Fibroblast of mammary gland (primary cell): ENCODE data around the gene OTOGL.
A peak's percentile ranks its signal among the peaks of the same experiment; 100 is the strongest.

Experiments
- DNase-seq: peaks from one replicate; pipeline ENCODE4 v3.0.0-alpha.2; 2010; ENCODE audit warnings: low read depth
- H3K4me3 ChIP-seq: 2 replicates; pipeline ENCODE4 v1.5.1; 2011; ENCODE audit warnings: low read depth, mild to moderate bottlenecking, low read length, moderate library complexity; ENCODE audit not compliant: control insufficient read depth
- TF ChIP-seq, protein P1 (sequence below): conservative IDR thresholded peaks from 2 replicates; pipeline ENCODE4 v1.5.1; 2011; ENCODE audit warnings: low read depth, low read length, inconsistent platforms; ENCODE audit not compliant: control insufficient read depth, insufficient read depth

The OTOGL gene

DNA sequence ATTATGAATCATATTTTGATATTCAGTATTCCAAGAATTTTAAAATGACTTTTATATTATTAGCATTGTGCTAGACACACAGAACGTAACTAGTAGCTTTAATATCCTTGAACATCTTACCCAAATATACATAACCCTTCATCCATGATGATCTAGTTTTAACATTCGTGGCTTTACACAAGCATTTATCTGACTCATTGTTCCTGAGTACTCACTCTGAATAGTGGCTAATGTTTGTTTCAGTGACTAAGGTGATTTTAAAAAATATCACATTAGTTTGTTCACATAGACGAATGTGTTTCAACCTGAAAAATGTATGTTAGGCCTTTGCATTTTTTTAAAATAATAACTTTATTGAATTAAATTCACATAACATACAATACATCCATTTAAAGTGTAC is 264.7 kb downstream of the OTOGL start:
- TF ChIP-seq, protein P1, sequence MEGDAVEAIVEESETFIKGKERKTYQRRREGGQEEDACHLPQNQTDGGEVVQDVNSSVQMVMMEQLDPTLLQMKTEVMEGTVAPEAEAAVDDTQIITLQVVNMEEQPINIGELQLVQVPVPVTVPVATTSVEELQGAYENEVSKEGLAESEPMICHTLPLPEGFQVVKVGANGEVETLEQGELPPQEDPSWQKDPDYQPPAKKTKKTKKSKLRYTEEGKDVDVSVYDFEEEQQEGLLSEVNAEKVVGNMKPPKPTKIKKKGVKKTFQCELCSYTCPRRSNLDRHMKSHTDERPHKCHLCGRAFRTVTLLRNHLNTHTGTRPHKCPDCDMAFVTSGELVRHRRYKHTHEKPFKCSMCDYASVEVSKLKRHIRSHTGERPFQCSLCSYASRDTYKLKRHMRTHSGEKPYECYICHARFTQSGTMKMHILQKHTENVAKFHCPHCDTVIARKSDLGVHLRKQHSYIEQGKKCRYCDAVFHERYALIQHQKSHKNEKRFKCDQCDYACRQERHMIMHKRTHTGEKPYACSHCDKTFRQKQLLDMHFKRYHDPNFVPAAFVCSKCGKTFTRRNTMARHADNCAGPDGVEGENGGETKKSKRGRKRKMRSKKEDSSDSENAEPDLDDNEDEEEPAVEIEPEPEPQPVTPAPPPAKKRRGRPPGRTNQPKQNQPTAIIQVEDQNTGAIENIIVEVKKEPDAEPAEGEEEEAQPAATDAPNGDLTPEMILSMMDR: no peak
- peak; percentile 6 for DNase-seq
- H3K4me3 ChIP-seq: no peak overlapping the region

DNA sequence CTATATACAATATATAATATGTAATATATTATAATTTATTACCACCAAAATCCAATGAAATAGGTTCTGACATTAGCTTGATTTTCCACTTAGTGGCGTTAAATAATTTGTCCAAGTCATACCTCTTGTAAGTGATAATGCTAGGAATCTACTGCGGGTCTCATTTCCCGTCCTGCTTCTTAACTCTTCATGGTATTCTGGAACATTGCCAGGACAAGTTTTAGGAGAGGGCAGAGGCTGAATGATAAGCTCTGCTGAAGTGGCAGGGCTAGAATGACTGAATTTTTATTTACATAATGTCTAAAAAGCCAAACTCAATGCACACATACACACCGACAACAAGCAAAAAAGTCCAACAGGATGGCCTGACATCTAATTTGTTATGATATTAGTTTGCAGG is 274.3 kb downstream of the OTOGL start:
- H3K4me3 ChIP-seq: no peak overlapping the region
- TF ChIP-seq, protein P1: no peak
- DNase-seq: no peak

DNA sequence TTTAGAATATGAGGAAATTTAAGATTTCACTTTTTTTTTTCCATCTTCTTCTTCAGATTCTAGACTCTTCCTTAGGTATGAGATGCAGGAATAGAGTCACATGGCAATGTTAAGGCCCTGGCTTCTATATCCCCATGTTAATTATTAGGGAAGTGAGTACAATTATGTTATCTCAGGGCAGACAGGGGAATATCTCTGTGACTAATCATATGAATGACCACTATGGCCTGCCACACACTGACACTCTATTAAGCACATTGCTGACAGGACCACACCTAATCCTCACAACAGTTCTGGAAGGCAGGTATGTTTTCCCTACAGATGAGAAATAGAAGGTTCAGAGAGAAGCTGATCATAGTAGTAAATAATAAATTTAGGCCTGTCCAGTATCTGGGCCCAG is 275.3 kb downstream of the OTOGL start:
- no peak for DNase-seq
- TF ChIP-seq, protein P1: no peak
- no peak overlapping the region for H3K4me3 ChIP-seq

DNA sequence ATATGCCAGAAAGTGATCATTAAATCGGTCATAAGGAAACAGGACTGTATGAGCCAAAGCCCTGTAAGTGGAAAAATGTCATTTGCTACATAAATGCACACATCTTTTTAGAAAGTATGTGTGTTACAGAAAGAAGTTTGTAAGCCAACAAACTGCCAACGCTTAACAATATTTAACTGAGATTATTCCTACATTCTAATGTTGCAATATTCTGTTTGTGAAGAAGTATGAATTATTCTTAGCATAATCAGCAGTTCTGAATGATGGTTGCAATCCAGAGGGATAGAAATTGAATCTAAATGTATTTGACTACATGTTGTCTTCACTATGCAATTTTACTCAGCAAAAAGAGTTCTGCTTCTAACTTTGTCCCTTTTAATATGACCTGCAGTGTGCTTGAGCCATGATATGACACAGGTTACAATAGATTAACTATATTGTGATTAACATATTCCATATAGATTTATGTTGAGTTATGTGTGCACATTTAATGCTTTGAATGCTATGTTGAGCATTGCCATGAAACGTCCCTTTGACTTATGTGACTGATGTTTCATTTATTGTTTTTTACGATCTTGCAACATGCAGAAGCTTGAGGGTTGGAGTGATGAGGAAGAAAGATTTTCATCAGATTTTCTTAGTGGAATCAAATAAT is 277.9 kb downstream of the OTOGL start:
- H3K4me3 ChIP-seq: no peak overlapping the region
- DNase-seq: no peak
- TF ChIP-seq, protein P1: no peak

DNA sequence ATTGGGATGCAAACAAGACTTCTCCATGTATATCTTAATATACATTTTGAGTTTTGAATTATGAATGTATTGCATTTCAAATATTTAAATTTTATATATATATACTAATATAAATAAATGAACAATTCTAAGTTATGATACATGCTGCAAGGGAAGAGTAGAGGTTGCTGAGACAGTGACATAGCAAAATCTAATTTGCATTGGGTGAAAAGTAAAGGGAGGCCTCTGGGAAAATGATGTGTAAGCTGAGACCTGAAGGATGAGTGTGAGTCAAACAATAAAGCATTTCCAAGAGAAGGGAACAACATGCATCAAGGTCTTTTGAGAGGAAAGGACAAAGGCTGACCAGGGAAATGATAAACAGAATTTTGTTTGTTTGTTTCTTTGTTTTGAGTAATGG is 281.8 kb downstream of the OTOGL start:
- peak; percentile 13 for DNase-seq
- H3K4me3 ChIP-seq: no peak overlapping the region
- TF ChIP-seq, protein P1: no peak

DNA sequence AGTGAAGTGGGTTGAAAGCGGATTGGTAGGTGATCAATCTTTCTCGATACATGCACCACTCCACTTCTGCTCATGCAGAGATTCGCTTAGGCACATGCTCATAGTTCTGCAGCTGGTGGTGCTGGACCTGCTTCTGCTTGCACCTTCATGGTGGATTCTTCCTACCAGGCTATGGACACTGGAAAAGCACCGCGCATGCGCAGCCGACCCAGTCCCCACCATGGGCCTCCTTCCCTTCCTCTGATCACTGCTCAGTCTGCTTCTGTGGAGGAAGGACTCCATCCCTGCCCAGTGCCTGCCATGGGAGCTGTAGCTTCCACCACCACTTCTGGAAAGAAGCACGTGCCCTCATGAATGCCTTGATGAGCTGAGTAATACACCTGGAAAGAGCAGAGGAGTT is 282.9 kb downstream of the OTOGL start:
- DNase-seq: no peak
- TF ChIP-seq, protein P1: no peak
- no peak overlapping the region for H3K4me3 ChIP-seq

DNA sequence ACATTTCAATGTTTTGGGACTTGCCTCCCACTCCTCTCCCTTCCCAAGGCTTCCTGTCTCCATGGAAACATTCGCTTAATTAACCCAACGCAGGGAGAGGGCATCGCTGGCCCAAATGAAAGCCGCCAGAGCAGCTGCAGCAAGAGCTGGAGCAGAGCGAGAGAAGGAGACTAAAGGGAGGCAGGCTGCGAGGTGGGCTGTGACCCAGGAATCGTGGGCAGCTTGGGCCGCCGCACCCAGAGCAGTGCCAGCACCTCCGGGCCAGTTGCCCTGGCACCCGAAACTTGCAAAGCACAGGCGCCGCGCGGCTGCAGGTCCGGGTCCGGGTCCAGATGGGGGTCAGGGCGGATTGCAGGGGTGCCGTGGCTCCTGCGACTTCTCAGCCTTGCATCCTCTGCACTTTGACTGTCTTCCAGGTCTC is 301.2 kb downstream of the OTOGL start:
- H3K4me3 ChIP-seq: peak overlapping the region; percentile 45
- TF ChIP-seq, protein P1: no peak
- no peak for DNase-seq
